ENCODE measurements around the gene PHF11. TPM values are rescaled to one million over a fixed set of nuclear protein-coding genes. Genes with fewer than 3 reads are reported as not detected.

PHF11 gene
- total and polyA plus RNA-seq, 2 donors (not counting 3 experiments of a cell fraction or from before 2014, with no cell fraction given): 12.9 to 32.4 TPM

- no TSS peak for BruUV-seq (replicated peaks)
- no peaks in the 10 kb centered on the region for H4K20me1 ChIP-seq (replicated peaks; ENCODE audit: control insufficient read depth, extremely low read depth, insufficient read depth, low read length)
- H3K9ac ChIP-seq (replicated peaks; ENCODE audit: extremely low read depth, insufficient read depth, low read length): no peak overlapping the region
- no peak overlapping the region for H3K4me3 ChIP-seq (replicated peaks in 1 of 3; ENCODE audit: insufficient read depth in 1 of 3, low read depth in 1 of 3, low read length in 3 of 3)
- no peaks in the 10 kb centered on the region for H3K79me2 ChIP-seq (ENCODE audit: control insufficient read depth, insufficient read depth, low read length)
- DNase-seq (ENCODE audit: low read depth, low spot score) (no peak), FAIRE-seq (no peak)
- H3K9me3 ChIP-seq (replicated peaks; ENCODE audit: control insufficient read depth, insufficient read depth, low read length): no peaks in the 10 kb centered on the region
- H2AFZ ChIP-seq (ENCODE audit: low read depth, low read length): no peak overlapping the region
- H3K4me2 ChIP-seq (ENCODE audit: insufficient read depth, low read length): no peak overlapping the region
- dilution Hi-C loops (cut with MboI; ENCODE audit: extremely low pct_ligation_motif_present, low sequenced_read_pairs) (no loop called here), intact Hi-C loops (cut with micrococcal nuclease) (no loop called here)
- peaks cover 17% of the 10 kb centered on the region for H3K4me1 ChIP-seq (ENCODE audit: control insufficient read depth, extremely low read depth, insufficient read depth, low read length)
- TF ChIP-seq EZH2 (IDR thresholded peaks at IDR 0.05; ENCODE audit: borderline replicate concordance, low read depth, low read length, severe bottlenecking) (no peak), FOS (IDR thresholded peaks at IDR 0.05; ENCODE audit: borderline replicate concordance, insufficient read depth, low read length) (no peak), JUN (IDR thresholded peaks at IDR 0.05; ENCODE audit: borderline replicate concordance, insufficient read depth, insufficient read length, low read depth) (no peak), POLR2A (IDR thresholded peaks at IDR 0.05; ENCODE audit: low read depth, low read length) (no peak), CTCF (IDR thresholded peaks at IDR 0.05; ENCODE audit: extremely low read depth in 1 of 2, insufficient read depth in 1 of 2, low read depth in 1 of 2, low read length in 2 of 2) (no peak), POLR2AphosphoS5 (IDR thresholded peaks at IDR 0.05; ENCODE audit: insufficient read depth, low read depth, low read length) (no peak), MAX (IDR thresholded peaks at IDR 0.05; ENCODE audit: insufficient read depth, insufficient read length) (no peak), MYC (IDR thresholded peaks at IDR 0.05; ENCODE audit: low read depth, low read length) (no peak), GATA2 (IDR thresholded peaks at IDR 0.05; ENCODE audit: insufficient read depth, insufficient read length, low read depth, low read length) (no peak)
- H3K27ac ChIP-seq (ENCODE audit: insufficient read depth, low read depth, low read length): no peak overlapping the region
- H3K36me3 ChIP-seq (ENCODE audit: control insufficient read depth in 2 of 2, extremely low read depth in 1 of 2, insufficient read depth in 2 of 2, low read length in 2 of 2): peaks cover 0 to 6% of the 10 kb centered on the region in 2 experiments
- no peaks in the 10 kb centered on the region for H3K27me3 ChIP-seq (ENCODE audit: control insufficient read depth in 2 of 2, insufficient read depth in 2 of 2, low read length in 2 of 2)
- POLR2A ChIA-PET: interaction anchor here (0.9 kb wide), 1 partner anchor 10 kb away, joined by 4 read pairs; no protein-coding TSS in a partner anchor
- no peaks in the 10 kb centered on the region for H3K9me1 ChIP-seq (replicated peaks; ENCODE audit: control insufficient read depth, extremely low read depth, insufficient read depth, low read length)
- CTCF ChIA-PET: interaction anchor here (0.9 to 1.4 kb wide), 3 partner anchors 12 to 67 kb away, joined by 3 to 5 read pairs (median 4); partner anchors contain the start of gene PHF11
Measured at GRCh38 chr13:49539746-49540145, 44.0 kb downstream of the PHF11 start.

Data from endothelial cell of umbilical vein (primary cell).